ENCODE results near the gene IP6K3. TPM values are rescaled to one million over a fixed set of nuclear protein-coding genes. Genes with fewer than 3 reads are reported as not detected.

IP6K3 gene
- polyA plus RNA-seq, 1 donor = 0.34 TPM

DNA sequence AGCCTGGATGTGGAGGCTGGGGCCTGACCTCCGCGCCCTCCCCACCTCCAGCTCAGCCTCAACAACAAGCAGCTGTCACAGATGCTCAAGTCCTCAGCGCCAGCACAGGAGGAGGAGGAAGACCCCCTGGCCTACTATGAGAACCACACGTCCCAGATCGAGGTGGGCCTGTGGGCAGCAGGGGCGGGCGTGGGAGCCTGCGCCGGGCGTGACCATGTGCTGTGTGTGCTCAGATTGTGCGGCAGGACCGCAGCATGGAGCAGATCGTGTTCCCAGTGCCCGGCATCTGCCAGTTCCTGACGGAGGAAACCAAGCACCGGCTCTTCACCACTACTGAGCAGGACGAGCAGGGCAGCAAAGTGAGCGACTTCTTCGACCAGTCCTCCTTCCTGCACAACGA lies 58.7 kb downstream of the IP6K3 start:
- DNase-seq = no peak
- Histone ChIP-seq H3K27ac (ENCODE audit: low read length) (no peak overlapping the region), H3K36me3 (ENCODE audit: control insufficient read depth, insufficient read depth, low read length) (peaks cover 97% of the 10 kb centered on the region), H3K4me3 (ENCODE audit: low read length) (no peak overlapping the region), H3K9me3 (ENCODE audit: control insufficient read depth, low read depth, low read length) (no peaks in the 10 kb centered on the region), H3K27me3 (ENCODE audit: control insufficient read depth, insufficient read depth, low read length) (no peaks in the 10 kb centered on the region), H3K4me1 (ENCODE audit: control insufficient read depth, insufficient read depth, low read length) (no peaks in the 10 kb centered on the region)
- WGBS (ENCODE audit: insufficient coverage, low lambda C conversion rate) = no CpG with 5 or more reads among the region's 20 CpGs

DNA sequence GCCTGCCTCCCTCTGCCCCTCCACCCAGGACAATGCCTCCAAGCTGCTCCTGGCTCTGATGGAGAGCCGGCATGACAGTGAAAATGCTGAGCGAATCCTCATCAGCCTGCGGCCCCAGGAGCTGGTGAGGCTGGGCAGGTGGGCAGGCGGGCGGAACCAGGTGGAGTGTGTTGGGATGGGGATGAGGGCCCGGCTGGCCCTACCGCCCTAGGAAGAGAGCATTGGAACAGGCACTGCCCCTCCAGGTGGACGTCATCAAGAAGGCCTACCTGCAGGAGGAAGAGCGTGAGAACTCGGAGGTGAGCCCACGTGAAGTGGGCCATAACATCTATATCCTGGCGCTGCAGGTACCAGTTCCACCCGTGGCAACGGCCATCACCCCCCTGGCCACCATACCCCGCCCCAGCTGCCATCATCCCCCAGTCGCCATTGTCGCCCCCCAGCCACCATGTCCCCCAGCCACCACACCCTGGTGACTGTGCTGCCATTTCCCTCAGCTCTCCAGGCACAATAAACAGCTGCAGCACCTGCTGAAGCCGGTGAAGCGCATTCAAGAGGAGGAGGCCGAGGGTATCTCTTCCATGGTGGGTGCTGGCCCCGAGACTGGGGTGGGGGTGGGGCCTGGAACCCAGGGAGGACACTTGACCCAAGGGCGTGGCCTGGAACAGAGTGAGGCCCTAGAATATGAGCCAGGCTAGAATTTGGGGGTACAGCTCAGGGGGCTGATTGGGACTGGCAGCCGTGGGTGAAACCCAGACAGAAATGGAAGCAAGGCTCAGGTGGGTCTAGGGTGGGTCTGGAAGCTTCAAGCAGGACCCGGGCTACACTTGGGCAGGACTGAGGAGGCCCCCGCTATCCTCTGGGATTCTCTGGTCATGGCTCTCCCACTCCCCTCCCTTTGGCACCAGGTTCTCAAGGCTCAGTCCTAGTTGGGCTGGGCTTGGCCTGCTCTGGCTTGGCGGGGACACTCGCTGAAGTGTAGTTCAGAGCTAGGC lies 59.4 kb downstream of the IP6K3 start:
- H3K27ac ChIP-seq (ENCODE audit: low read length) = no peak overlapping the region
- H3K4me3 ChIP-seq (ENCODE audit: low read length) = no peak overlapping the region
- no CpG with 5 or more reads among the region's 27 CpGs for WGBS (ENCODE audit: insufficient coverage, low lambda C conversion rate)
- no peaks in the 10 kb centered on the region for H3K9me3 ChIP-seq (ENCODE audit: control insufficient read depth, low read depth, low read length)
- no peak for DNase-seq
- H3K27me3 ChIP-seq (ENCODE audit: control insufficient read depth, insufficient read depth, low read length) = no peaks in the 10 kb centered on the region
- peaks cover 97% of the 10 kb centered on the region for H3K36me3 ChIP-seq (ENCODE audit: control insufficient read depth, insufficient read depth, low read length)
- H3K4me1 ChIP-seq (ENCODE audit: control insufficient read depth, insufficient read depth, low read length) = no peaks in the 10 kb centered on the region

DNA sequence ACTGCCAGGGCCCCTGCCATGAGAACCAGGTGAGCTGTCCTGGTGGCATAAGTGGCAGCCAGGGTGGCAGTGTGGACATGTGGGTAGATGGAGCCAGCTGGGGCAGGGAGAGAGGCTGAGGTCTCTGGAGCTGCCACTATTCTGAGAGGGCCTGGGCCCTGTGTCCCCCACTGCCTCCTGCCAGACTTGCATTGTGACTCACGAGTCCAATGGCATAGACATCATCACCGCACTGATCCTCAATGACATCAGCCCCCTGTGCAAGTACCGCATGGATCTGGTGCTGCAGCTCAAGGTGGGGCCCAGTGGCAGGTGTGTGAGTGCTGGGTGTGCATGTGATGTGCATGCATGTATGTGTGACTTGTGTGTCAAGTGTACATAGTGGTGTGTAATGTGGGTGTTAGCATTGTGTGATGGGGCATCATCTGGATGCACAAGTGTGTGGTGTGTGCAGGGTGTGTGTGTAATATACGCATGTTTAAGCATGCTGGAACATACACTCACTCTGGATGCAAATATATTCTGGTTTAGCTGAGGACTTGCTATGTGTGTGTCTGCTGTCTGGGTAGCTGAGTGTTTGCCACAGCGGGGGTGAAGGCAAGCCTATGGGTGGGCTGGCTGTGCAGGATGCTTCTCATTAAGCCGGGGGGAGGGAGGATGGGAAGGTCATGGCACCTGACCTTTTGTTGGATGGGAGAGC lies 60.3 kb downstream of the IP6K3 start:
- DNase-seq = no peak
- Histone ChIP-seq H3K27ac (ENCODE audit: low read length) (no peak overlapping the region), H3K9me3 (ENCODE audit: control insufficient read depth, low read depth, low read length) (no peaks in the 10 kb centered on the region), H3K36me3 (ENCODE audit: control insufficient read depth, insufficient read depth, low read length) (peaks cover 96% of the 10 kb centered on the region), H3K4me3 (ENCODE audit: low read length) (no peak overlapping the region), H3K4me1 (ENCODE audit: control insufficient read depth, insufficient read depth, low read length) (no peaks in the 10 kb centered on the region), H3K27me3 (ENCODE audit: control insufficient read depth, insufficient read depth, low read length) (no peaks in the 10 kb centered on the region)
- WGBS (ENCODE audit: insufficient coverage, low lambda C conversion rate) = no CpG with 5 or more reads among the region's 6 CpGs

DNA sequence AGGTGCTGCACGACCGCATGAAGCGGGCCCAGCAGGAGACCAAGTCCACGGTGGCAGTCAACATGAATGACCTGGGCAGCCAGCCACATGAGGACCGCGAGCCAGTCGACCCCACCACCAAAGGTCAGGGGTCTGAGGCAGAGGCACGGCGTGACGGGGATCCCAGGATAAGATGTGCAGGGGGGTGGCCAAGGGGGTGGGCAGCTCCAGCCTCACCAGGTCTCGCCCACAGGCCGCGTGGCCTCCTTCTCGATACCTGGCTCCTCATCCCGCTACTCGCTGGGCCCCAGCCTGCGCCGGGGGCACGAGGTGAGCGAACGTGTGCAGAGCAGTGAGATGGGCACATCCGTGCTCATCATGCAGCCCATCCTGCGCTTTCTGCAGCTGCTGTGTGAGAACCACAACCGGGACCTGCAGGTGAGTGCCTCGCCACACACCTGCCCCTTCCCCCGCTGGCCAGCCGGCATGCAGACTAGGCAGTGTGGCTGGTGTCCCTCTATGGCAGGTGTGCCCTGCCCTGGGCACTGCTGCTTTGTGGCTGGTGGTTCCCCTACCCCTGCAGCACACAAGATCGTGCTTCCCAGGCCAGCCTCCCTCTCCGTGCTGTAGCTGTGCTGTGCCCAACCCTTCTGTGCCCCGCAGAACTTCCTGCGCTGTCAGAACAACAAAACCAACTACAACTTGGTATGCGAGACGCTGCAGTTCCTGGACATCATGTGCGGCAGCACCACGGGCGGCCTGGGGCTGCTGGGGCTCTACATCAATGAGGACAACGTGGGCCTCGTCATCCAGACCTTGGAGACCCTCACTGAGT lies 61.1 kb downstream of the IP6K3 start:
- H3K27ac ChIP-seq (ENCODE audit: low read length) = no peak overlapping the region
- no peaks in the 10 kb centered on the region for H3K27me3 ChIP-seq (ENCODE audit: control insufficient read depth, insufficient read depth, low read length)
- WGBS (ENCODE audit: insufficient coverage, low lambda C conversion rate) = no CpG with 5 or more reads among the region's 38 CpGs
- no peaks in the 10 kb centered on the region for H3K4me1 ChIP-seq (ENCODE audit: control insufficient read depth, insufficient read depth, low read length)
- peaks cover 94% of the 10 kb centered on the region for H3K36me3 ChIP-seq (ENCODE audit: control insufficient read depth, insufficient read depth, low read length)
- H3K9me3 ChIP-seq (ENCODE audit: control insufficient read depth, low read depth, low read length) = no peaks in the 10 kb centered on the region
- DNase-seq = no peak
- no peak overlapping the region for H3K4me3 ChIP-seq (ENCODE audit: low read length)

DNA sequence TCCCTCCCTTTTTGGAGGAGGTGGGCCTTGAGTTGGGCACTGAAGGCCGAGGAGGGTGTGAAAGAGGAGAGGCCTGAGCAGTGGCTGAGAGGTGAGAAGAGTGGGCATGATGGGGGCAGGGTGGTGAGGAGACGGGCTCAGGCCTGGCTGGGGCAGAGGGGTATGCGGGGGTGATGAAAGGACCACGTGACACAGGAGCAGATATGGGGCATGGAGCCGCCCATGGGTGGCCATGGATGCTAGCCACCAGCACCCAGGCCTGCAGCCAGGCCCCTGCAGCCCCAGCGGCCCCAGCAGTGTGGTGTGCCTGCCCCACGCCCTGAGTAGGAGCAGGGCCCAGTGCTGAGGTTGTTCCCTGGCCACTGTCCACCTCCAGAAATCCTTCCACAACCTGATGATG lies 61.7 kb downstream of the IP6K3 start:
- Histone ChIP-seq H3K4me3 (ENCODE audit: low read length) (no peak overlapping the region), H3K36me3 (ENCODE audit: control insufficient read depth, insufficient read depth, low read length) (peaks cover 93% of the 10 kb centered on the region), H3K9me3 (ENCODE audit: control insufficient read depth, low read depth, low read length) (no peaks in the 10 kb centered on the region), H3K27me3 (ENCODE audit: control insufficient read depth, insufficient read depth, low read length) (no peaks in the 10 kb centered on the region), H3K4me1 (ENCODE audit: control insufficient read depth, insufficient read depth, low read length) (no peaks in the 10 kb centered on the region), H3K27ac (ENCODE audit: low read length) (no peak overlapping the region)
- WGBS (ENCODE audit: insufficient coverage, low lambda C conversion rate) = no CpG with 5 or more reads among the region's 7 CpGs
- no peak for DNase-seq

DNA sequence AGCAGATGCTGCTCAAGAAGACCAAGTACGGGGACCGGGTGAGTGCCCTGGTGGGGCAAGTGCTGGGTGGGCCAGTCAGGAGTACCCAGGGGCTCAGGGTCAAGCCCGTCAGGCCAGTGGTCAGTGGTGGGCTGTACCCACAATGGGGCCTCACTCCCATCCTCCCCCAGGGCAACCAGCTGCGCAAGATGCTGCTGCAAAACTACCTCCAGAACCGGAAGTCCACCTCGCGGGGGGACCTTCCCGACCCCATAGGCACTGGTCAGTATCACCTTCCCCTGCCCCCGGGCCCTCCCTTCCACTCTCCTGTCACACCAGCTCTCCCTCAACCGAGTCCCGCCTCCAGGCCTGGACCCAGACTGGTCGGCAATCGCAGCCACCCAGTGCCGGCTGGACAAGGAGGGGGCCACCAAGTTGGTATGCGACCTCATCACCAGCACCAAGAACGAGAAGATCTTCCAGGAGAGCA lies 62.2 kb downstream of the IP6K3 start:
- Histone ChIP-seq H3K4me3 (ENCODE audit: low read length) (no peak overlapping the region), H3K27ac (ENCODE audit: low read length) (no peak overlapping the region), H3K9me3 (ENCODE audit: control insufficient read depth, low read depth, low read length) (no peaks in the 10 kb centered on the region), H3K4me1 (ENCODE audit: control insufficient read depth, insufficient read depth, low read length) (no peaks in the 10 kb centered on the region), H3K36me3 (ENCODE audit: control insufficient read depth, insufficient read depth, low read length) (peaks cover 93% of the 10 kb centered on the region), H3K27me3 (ENCODE audit: control insufficient read depth, insufficient read depth, low read length) (no peaks in the 10 kb centered on the region)
- no CpG with 5 or more reads among the region's 16 CpGs for WGBS (ENCODE audit: insufficient coverage, low lambda C conversion rate)
- no peak for DNase-seq

DNA sequence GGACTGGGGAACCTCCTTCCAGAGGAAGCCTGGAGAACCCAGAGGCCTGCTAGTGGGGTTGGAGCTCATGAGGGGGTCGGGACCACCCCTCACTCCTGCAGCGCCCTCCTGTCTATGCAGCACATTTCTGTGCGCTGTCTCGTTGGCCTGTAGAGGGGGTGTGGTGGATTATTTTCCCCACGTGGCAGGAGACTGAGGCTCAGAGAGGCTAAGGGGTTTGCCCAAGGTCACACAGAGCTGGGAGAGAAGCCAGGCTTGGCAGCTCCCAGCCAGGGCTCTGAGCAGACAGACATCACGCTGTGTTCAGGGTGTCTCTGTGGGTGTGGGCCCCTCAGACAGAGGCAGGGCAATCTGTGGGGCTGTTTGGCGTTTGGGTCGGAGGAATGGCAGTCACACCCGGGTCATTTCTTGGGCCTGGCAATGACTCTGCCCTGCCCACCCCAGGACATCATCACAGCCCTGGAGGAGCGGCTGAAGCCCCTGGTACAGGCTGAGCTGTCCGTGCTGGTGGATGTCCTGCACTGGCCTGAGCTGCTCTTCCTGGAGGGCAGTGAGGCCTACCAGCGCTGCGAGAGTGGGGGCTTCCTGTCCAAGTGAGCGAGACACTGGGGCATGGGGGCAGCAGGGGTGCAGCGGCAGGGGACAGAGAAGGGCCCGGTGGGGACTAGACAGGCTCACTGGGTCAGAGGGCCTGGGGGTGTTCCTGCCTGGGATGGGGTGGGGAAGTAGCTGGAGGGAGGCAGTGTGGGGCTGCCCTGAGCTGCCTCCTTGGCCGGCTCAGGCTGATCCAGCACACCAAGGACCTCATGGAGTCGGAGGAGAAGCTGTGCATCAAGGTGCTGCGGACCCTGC lies 62.9 kb downstream of the IP6K3 start:
- WGBS (ENCODE audit: insufficient coverage, low lambda C conversion rate) = no CpG with 5 or more reads among the region's 19 CpGs
- Histone ChIP-seq H3K36me3 (ENCODE audit: control insufficient read depth, insufficient read depth, low read length) (peaks cover 93% of the 10 kb centered on the region), H3K27ac (ENCODE audit: low read length) (no peak overlapping the region)

DNA sequence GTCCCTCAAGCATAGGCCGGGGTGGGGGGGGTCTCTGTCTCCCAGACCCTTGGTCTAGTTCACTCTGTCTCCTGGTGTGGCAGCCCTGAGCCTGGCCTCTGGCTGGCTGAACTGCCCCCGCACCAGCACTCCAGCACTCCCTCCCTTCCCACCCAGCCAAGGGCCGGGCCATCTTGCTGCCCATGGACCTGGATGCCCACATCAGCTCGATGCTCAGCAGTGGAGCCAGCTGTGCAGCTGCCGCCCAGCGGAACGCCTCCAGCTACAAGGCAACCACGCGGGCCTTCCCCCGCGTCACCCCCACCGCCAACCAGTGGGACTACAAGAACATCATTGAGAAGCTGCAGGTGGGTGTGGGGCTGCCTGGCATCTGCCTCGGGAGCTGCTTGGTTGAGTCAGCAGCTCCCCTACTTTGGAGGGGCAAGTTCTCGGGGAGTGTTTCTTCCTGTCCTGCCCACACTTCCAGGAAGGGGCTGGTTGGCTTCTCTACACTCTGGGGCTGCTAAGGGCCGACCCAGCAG lies 63.6 kb downstream of the IP6K3 start:
- no CpG with 5 or more reads among the region's 15 CpGs for WGBS (ENCODE audit: insufficient coverage, low lambda C conversion rate)
- no peak overlapping the region for H3K27ac ChIP-seq (ENCODE audit: low read length)
- no peaks in the 10 kb centered on the region for H3K9me3 ChIP-seq (ENCODE audit: control insufficient read depth, low read depth, low read length)
- H3K36me3 ChIP-seq (ENCODE audit: control insufficient read depth, insufficient read depth, low read length) = peaks cover 93% of the 10 kb centered on the region
- H3K4me1 ChIP-seq (ENCODE audit: control insufficient read depth, insufficient read depth, low read length) = no peaks in the 10 kb centered on the region
- no peaks in the 10 kb centered on the region for H3K27me3 ChIP-seq (ENCODE audit: control insufficient read depth, insufficient read depth, low read length)
- H3K4me3 ChIP-seq (ENCODE audit: low read length) = no peak overlapping the region
- no peak for DNase-seq

More for the DNA sequence above, 62.9 kb downstream of the IP6K3 start:
- H3K9me3 ChIP-seq (ENCODE audit: control insufficient read depth, low read depth, low read length) = no peaks in the 10 kb centered on the region
- no peak overlapping the region for H3K4me3 ChIP-seq (ENCODE audit: low read length)
- H3K27me3 ChIP-seq (ENCODE audit: control insufficient read depth, insufficient read depth, low read length) = no peaks in the 10 kb centered on the region
- no peaks in the 10 kb centered on the region for H3K4me1 ChIP-seq (ENCODE audit: control insufficient read depth, insufficient read depth, low read length)
- DNase-seq = no peak

DNA sequence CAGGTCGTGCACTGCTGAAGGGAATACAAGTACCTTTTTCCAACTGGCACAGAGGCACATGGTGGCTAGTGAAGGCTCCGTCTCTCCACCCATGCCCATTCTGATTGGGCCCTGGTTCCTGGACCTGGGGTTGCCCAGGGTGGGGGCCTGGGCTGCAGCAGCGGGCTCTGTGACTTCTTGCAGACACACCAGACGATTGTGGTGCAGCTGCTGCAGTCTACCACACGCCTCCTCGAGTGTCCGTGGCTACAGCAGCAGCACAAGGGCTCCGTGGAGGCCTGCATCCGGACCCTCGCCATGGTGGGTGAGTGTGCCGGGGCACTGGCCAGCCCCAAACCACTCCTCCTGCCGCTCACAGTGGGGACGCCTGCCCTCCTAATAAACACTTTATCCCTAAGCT lies 64.4 kb downstream of the IP6K3 start:
- WGBS (ENCODE audit: insufficient coverage, low lambda C conversion rate) = no CpG with 5 or more reads among the region's 13 CpGs

More for the DNA sequence above, 64.4 kb downstream of the IP6K3 start:
- Histone ChIP-seq H3K4me3 (ENCODE audit: low read length) (no peak overlapping the region), H3K4me1 (ENCODE audit: control insufficient read depth, insufficient read depth, low read length) (no peaks in the 10 kb centered on the region), H3K27me3 (ENCODE audit: control insufficient read depth, insufficient read depth, low read length) (no peaks in the 10 kb centered on the region), H3K27ac (ENCODE audit: low read length) (no peak overlapping the region), H3K9me3 (ENCODE audit: control insufficient read depth, low read depth, low read length) (no peaks in the 10 kb centered on the region), H3K36me3 (ENCODE audit: control insufficient read depth, insufficient read depth, low read length) (peaks cover 93% of the 10 kb centered on the region)
- no peak for DNase-seq

Data from large intestine (tissue), 3 donors.